ENCODE measurements around the gene CHAC2. TPM values are rescaled to one million over a fixed set of nuclear protein-coding genes. Genes with fewer than 3 reads are reported as not detected.

Gene CHAC2
- total RNA-seq, 1 donor from 2014 or later = 4.8 TPM

Other genes with a start within 250 kb of the CHAC2 start
- 22.4 and 34.3 TPM in 2 replicates for gene ASB3, start 19.1 kb downstream of the CHAC2 start, total RNA-seq
- 97.9 and 109 TPM in 2 replicates for gene ERLEC1, start 19.2 kb downstream of the CHAC2 start, total RNA-seq
- 0.69 and 2.8 TPM in 2 replicates for gene GPR75, start 92.2 kb downstream of the CHAC2 start, total RNA-seq
- 33.7 and 51.7 TPM in 2 replicates for gene PSME4, start 203.2 kb downstream of the CHAC2 start, total RNA-seq

Measured in renal cortical epithelial cell (primary cell).